Neuron (in vitro differentiated cells): ENCODE results near the gene TBXAS1.
A peak's percentile ranks its signal among the peaks of the same experiment; 100 is the strongest.

Experiments
- H2AFZ ChIP-seq: one replicate; pipeline ENCODE4 v1.6.1; 2013; ENCODE audit warnings: low read depth, mild to moderate bottlenecking, inconsistent platforms, low read length, moderate library complexity
- H3K27me3 ChIP-seq: one replicate; pipeline ENCODE4 v1.6.1; 2013; ENCODE audit warnings: low read length; ENCODE audit not compliant: insufficient read depth
- H3K36me3 ChIP-seq: one replicate; pipeline ENCODE4 v1.6.1; 2013; ENCODE audit warnings: low read length; ENCODE audit not compliant: insufficient read depth
- H3K4me1 ChIP-seq: one replicate; pipeline ENCODE4 v1.6.1; 2013; ENCODE audit warnings: low read length; ENCODE audit not compliant: insufficient read depth
- H3K4me3 ChIP-seq: 2 replicates; pipeline ENCODE4 v1.5.1; 2013; ENCODE audit warnings: mild to moderate bottlenecking, low read length, moderate library complexity
- H3K9me3 ChIP-seq: one replicate; pipeline ENCODE4 v1.6.1; 2013; ENCODE audit warnings: low read length

The TBXAS1 gene

DNA sequence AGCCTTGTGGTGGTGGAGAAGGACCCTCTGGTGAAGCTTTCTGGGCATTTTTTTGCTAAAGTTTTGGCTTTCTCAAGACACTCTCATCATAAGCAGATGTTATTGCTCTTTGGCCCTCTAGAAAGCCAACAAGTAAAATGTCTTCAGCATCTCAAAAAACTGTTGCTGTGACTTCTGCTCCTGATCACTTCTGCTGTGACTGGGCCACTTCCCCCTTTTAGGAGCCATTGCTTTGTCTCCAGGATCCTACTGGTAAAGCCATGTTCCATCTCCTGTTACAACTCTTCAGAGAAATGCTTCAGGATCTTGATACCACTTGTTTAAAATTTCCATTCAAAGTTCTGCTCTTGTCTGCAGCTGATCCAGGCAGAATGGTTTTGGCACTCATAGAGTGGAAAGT is 222.8 kb downstream of the TBXAS1 start:
- H3K9me3 ChIP-seq: no peaks in the 10 kb centered on the region
- H3K27me3 ChIP-seq: no peaks in the 10 kb centered on the region

GRCh38 chr7:140053812-140054539 is 224.9 kb downstream of the TBXAS1 start:
- H3K4me1 ChIP-seq: no peaks in the 10 kb centered on the region
- H2AFZ ChIP-seq: no peak overlapping the region
- no peaks in the 10 kb centered on the region for H3K9me3 ChIP-seq
- no peaks in the 10 kb centered on the region for H3K36me3 ChIP-seq
- H3K27me3 ChIP-seq: no peaks in the 10 kb centered on the region
- H3K4me3 ChIP-seq: no peak overlapping the region

More for the DNA sequence above, 222.8 kb downstream of the TBXAS1 start:
- H2AFZ ChIP-seq: no peak overlapping the region
- no peaks in the 10 kb centered on the region for H3K36me3 ChIP-seq
- no peaks in the 10 kb centered on the region for H3K4me1 ChIP-seq
- no peak overlapping the region for H3K4me3 ChIP-seq

GRCh38 chr7:140054751-140055150 is 225.7 kb downstream of the TBXAS1 start:
- Histone ChIP-seq H3K27me3 (no peaks in the 10 kb centered on the region), H2AFZ (no peak overlapping the region), H3K4me1 (no peaks in the 10 kb centered on the region)

GRCh38 chr7:140055833-140056232 is 226.8 kb downstream of the TBXAS1 start:
- H3K36me3 ChIP-seq: no peaks in the 10 kb centered on the region
- no peak overlapping the region for H2AFZ ChIP-seq
- no peaks in the 10 kb centered on the region for H3K4me1 ChIP-seq
- no peak overlapping the region for H3K4me3 ChIP-seq
- no peaks in the 10 kb centered on the region for H3K9me3 ChIP-seq
- peaks cover 4% of the 10 kb centered on the region for H3K27me3 ChIP-seq

More at GRCh38 chr7:140054751-140055150, 225.7 kb downstream of the TBXAS1 start:
- H3K36me3 ChIP-seq: no peaks in the 10 kb centered on the region
- H3K4me3 ChIP-seq: no peak overlapping the region
- no peaks in the 10 kb centered on the region for H3K9me3 ChIP-seq

DNA sequence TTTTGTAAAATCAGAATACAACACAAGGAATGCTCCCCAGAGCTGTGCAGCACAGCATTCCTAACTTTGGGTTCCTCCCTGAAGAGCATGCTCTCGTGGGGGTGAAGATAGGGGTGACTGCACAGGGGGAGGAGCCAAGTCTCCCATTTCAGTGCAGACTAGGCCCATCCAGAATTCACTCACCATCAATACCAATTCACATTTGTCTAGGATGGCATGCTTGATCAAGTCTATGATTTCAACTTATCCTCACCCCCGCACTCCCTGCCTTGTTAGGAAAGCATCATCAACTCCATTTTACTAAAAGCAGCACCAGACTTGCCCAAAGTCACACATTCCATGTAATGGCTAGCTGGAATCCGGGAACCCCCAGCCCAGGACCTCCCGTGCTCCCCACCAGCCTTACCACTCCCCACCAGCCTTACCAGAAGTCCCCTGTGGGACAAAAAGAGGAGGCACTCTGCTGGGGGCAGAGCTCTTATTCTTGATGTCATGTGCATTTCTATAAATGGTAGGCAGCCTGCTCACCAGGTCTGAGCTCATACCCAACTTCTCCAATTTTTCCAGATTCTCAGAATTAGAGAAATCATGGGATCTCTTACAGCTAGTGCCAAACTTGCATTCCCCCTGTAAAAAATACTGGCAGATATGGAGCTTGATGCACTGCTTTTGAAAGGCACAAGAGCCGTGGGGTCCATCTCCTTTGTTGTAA is 227.5 kb downstream of the TBXAS1 start:
- H3K4me3 ChIP-seq: no peak overlapping the region
- peaks cover 11% of the 10 kb centered on the region for H3K27me3 ChIP-seq
- peaks cover 6% of the 10 kb centered on the region for H3K9me3 ChIP-seq
- no peaks in the 10 kb centered on the region for H3K4me1 ChIP-seq
- H2AFZ ChIP-seq: no peak overlapping the region
- H3K36me3 ChIP-seq: no peaks in the 10 kb centered on the region

GRCh38 chr7:140057143-140057535 is 228.1 kb downstream of the TBXAS1 start:
- Histone ChIP-seq H2AFZ (no peak overlapping the region), H3K9me3 (peaks cover 6% of the 10 kb centered on the region), H3K4me3 (no peak overlapping the region), H3K4me1 (no peaks in the 10 kb centered on the region), H3K27me3 (peaks cover 16% of the 10 kb centered on the region), H3K36me3 (no peaks in the 10 kb centered on the region)

DNA sequence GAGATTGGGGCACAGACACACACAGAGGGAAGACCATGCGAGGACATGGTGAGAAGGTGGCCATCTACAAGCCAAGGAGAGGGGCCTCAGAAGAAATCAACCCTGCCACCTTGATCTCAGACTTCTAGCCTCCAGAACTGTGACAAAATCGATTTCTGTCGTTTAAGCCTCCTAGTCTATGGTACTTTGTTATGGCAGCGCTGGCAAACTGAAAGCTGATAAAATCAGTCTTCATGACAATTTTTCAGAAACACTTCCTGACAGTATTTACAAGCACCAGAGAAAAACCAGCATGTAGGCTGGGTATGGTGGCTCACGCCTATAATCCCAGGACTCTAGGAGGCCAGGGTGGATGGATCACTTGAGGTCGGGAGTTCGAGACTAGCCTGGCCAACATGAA is 229.5 kb downstream of the TBXAS1 start:
- H3K9me3 ChIP-seq: peaks cover 9% of the 10 kb centered on the region
- no peaks in the 10 kb centered on the region for H3K36me3 ChIP-seq
- H2AFZ ChIP-seq: no peak overlapping the region
- no peaks in the 10 kb centered on the region for H3K4me1 ChIP-seq
- no peak overlapping the region for H3K4me3 ChIP-seq
- H3K27me3 ChIP-seq: peaks cover 24% of the 10 kb centered on the region

GRCh38 chr7:140059273-140060242 is 230.5 kb downstream of the TBXAS1 start:
- Histone ChIP-seq H3K36me3 (no peaks in the 10 kb centered on the region), H3K4me1 (no peaks in the 10 kb centered on the region), H3K4me3 (no peak overlapping the region), H2AFZ (no peak overlapping the region), H3K27me3 (peaks cover 24% of the 10 kb centered on the region), H3K9me3 (peaks cover 9% of the 10 kb centered on the region)

GRCh38 chr7:140060243-140060630 is 231.2 kb downstream of the TBXAS1 start:
- Histone ChIP-seq H3K4me3 (no peak overlapping the region), H2AFZ (no peak overlapping the region), H3K27me3 (peaks cover 24% of the 10 kb centered on the region), H3K9me3 (peaks cover 9% of the 10 kb centered on the region), H3K4me1 (no peaks in the 10 kb centered on the region), H3K36me3 (no peaks in the 10 kb centered on the region)

DNA sequence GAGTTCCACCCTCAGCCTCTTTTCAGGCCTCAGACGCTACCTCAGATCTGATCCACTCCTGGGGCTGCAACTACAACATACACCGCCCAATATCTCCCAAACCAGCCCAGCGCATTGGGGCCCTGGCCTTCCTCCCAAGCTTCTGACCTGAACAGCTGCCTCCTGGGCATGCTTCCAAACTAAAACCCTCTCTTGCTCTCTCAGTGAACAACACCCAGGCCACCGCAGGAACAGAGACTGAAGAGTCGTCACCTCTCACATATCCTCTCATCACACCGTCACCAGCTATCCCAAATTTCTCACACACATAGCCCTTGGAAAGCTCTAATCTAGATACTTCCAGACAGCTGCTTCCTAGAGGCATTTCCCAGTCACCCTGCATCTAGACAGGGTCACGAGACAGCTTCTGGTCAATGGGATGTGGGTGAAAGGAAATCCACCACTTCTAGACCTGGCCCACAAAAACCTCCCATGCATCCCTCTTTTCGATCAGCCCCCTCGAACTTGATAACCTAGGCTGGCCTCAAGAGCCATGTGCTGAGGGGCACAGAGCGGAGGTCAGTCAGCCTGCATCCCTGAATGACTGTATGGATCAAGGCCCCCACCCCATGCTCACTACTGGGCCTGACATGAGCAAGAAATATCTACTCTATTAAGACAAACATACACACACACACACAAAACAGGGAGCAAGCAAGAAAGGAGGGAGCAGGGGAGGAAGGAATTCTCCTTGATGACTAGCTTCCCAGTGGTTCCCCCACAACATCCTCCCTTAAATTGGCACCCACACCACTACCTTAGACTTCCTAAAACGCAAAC is 231.9 kb downstream of the TBXAS1 start:
- Histone ChIP-seq H2AFZ (no peak overlapping the region), H3K4me1 (no peaks in the 10 kb centered on the region), H3K27me3 (peaks cover 24% of the 10 kb centered on the region), H3K4me3 (no peak overlapping the region), H3K9me3 (peaks cover 9% of the 10 kb centered on the region), H3K36me3 (no peaks in the 10 kb centered on the region)

GRCh38 chr7:140061607-140061930 is 232.5 kb downstream of the TBXAS1 start:
- Histone ChIP-seq H2AFZ (no peak overlapping the region), H3K4me1 (no peaks in the 10 kb centered on the region), H3K36me3 (no peaks in the 10 kb centered on the region), H3K4me3 (no peak overlapping the region), H3K27me3 (peaks cover 24% of the 10 kb centered on the region), H3K9me3 (peaks cover 9% of the 10 kb centered on the region)

DNA sequence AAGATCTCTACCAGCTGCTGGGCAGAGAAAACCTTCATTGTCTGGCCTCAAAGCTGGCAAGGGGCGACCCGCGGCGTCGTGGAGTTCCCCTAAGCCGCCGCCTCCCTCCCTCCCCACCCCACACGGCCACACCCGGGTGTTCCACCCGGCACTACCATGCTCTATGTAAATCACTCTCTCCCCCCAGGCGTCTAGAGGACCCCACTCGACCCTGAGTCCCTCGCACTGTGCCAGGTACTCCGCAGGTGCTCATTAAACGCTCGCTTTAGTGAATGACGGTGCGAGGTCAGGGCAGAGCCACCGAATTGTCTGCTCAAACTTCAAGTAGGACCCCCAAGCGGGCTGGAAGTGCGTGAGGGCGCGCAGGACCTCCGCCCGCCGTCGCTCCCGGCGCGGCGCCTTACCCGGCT is 233.1 kb downstream of the TBXAS1 start:
- peaks cover 9% of the 10 kb centered on the region for H3K9me3 ChIP-seq
- H3K4me3 ChIP-seq: peak overlapping the region; percentile 33
- no peaks in the 10 kb centered on the region for H3K36me3 ChIP-seq
- H2AFZ ChIP-seq: no peak overlapping the region
- peaks cover 24% of the 10 kb centered on the region for H3K27me3 ChIP-seq
- H3K4me1 ChIP-seq: no peaks in the 10 kb centered on the region
